CD14-positive monocyte (primary cell): ENCODE results near the gene ART1. TPM values are rescaled to one million over a fixed set of nuclear protein-coding genes. Genes with fewer than 3 reads are reported as not detected.

Source experiments
- DNase-seq, 3 donors: peaks; one replicate each; pipeline ENCODE4 v3.0.0-alpha.2; 2011 to 2022
- H2AFZ ChIP-seq: 2 replicates; pipeline ENCODE4 v1.6.0; 2012; ENCODE audit warnings: mild to moderate bottlenecking, low read depth, low read length, inconsistent platforms; ENCODE audit not compliant: insufficient read depth, poor library complexity, severe bottlenecking
- H3K27ac ChIP-seq, 2 donors: 1 replicate in 1 of 2; 2 replicates in 1 of 2; pipeline ENCODE4 v1.5.1; 2012 to 2013; ENCODE audit warnings: low read length in 2 of 2, control low read depth in 1 of 2, inconsistent platforms in 1 of 2, low read depth in 1 of 2, mild to moderate bottlenecking in 1 of 2
- H3K27me3 ChIP-seq, 2 donors: one replicate each; pipeline versions ENCODE4 v1.6.0 to v1.6.1; 2011 to 2013; ENCODE audit warnings: low read length in 2 of 2; ENCODE audit not compliant: control insufficient read depth in 2 of 2, insufficient read depth in 2 of 2
- H3K36me3 ChIP-seq, 2 donors: replicated peaks in 1 of 2; 1 replicate in 1 of 2; 2 replicates in 1 of 2; pipeline versions ENCODE4 v1.5.1 to v1.6.1; 2012 to 2013; ENCODE audit warnings: low read length in 2 of 2, control low read depth in 1 of 2, inconsistent platforms in 1 of 2, mild to moderate bottlenecking in 1 of 2; ENCODE audit not compliant: insufficient read depth in 2 of 2, control insufficient read depth in 1 of 2
- H3K4me1 ChIP-seq, 2 donors: 1 replicate in 1 of 2; 2 replicates in 1 of 2; pipeline versions ENCODE4 v1.5.1 to v1.6.1; 2012 to 2013; ENCODE audit warnings: low read length in 2 of 2, control low read depth in 1 of 2, inconsistent platforms in 1 of 2, mild to moderate bottlenecking in 1 of 2, moderate library complexity in 1 of 2; ENCODE audit not compliant: insufficient read depth in 2 of 2, control insufficient read depth in 1 of 2
- H3K4me2 ChIP-seq: replicated peaks from 2 replicates; pipeline ENCODE3; 2012; ENCODE audit warnings: low read length, moderate library complexity, mild to moderate bottlenecking; ENCODE audit not compliant: poor library complexity, severe bottlenecking; ENCODE audit errors: extremely low read depth
- H3K4me3 ChIP-seq, 3 experiments: fragments of 200-600 bp in 1 of 3; sonication (generic) in 1 of 3; replicated peaks in 1 of 3; 1 replicate in 2 of 3; 2 replicates in 1 of 3; pipeline ENCODE4 v1.5.1; 2011 to 2013; ENCODE audit warnings: low read length in 3 of 3, mild to moderate bottlenecking in 3 of 3, control low read depth in 2 of 3, low read depth in 2 of 3, inconsistent platforms in 1 of 3, moderate library complexity in 1 of 3
- H3K79me2 ChIP-seq: 2 replicates; pipeline ENCODE4 v1.6.0; 2012; ENCODE audit warnings: mild to moderate bottlenecking, control low read depth, inconsistent platforms, low read length, moderate library complexity; ENCODE audit not compliant: insufficient read depth
- H3K9ac ChIP-seq: 2 replicates; pipeline ENCODE4 v1.6.0; 2017; ENCODE audit warnings: low read length, mild to moderate bottlenecking; ENCODE audit not compliant: insufficient read depth, poor library complexity, severe bottlenecking
- H3K9me3 ChIP-seq, 2 donors: replicated peaks in 1 of 2; 1 replicate in 1 of 2; 2 replicates in 1 of 2; pipeline versions ENCODE4 v1.5.1 to v1.6.1; 2012 to 2013; ENCODE audit warnings: low read length in 2 of 2, control low read depth in 1 of 2; ENCODE audit not compliant: control insufficient read depth in 1 of 2, insufficient read depth in 1 of 2
- H4K20me1 ChIP-seq: 2 replicates; pipeline ENCODE4 v1.6.0; 2012; ENCODE audit warnings: mild to moderate bottlenecking, low read length, control low read depth, moderate library complexity; ENCODE audit not compliant: insufficient read depth
- H3K27ac Mint-ChIP-seq, 7 donors: one replicate each; pipeline ENCODE4 v1.8.0; 2020; ENCODE audit warnings: mild to moderate bottlenecking in 7 of 7, mixed read lengths in 7 of 7, moderate library complexity in 6 of 7, inconsistent platforms in 2 of 7
- H3K27me3 Mint-ChIP-seq, 3 donors: one replicate each; pipeline ENCODE4 v1.8.0; 2021 to 2022; ENCODE audit warnings: low read depth in 3 of 3, mild to moderate bottlenecking in 3 of 3, mixed read lengths in 3 of 3, moderate library complexity in 3 of 3, inconsistent platforms in 1 of 3
- H3K36me3 Mint-ChIP-seq, 2 donors: one replicate each; pipeline ENCODE4 v1.8.0; 2020; ENCODE audit warnings: mixed read lengths in 2 of 2, inconsistent platforms in 1 of 2, mild to moderate bottlenecking in 1 of 2
- H3K4me1 Mint-ChIP-seq: one replicate; pipeline ENCODE4 v1.8.0; 2020; ENCODE audit warnings: mild to moderate bottlenecking, mixed read lengths
- H3K4me3 Mint-ChIP-seq, 2 donors: one replicate each; pipeline ENCODE4 v1.8.0; 2020; ENCODE audit warnings: mild to moderate bottlenecking in 2 of 2, mixed read lengths in 2 of 2, moderate library complexity in 1 of 2
- H3K9me3 Mint-ChIP-seq, 7 donors: one replicate each; pipeline ENCODE4 v1.8.0; 2020 to 2022; ENCODE audit warnings: mixed read lengths in 7 of 7, mild to moderate bottlenecking in 6 of 7, moderate library complexity in 6 of 7, inconsistent platforms in 2 of 7
- CTCF ChIP-seq: fragments of 200-600 bp; IDR thresholded peaks from one replicate; pipeline ENCODE4 v1.8.0; 2022; ENCODE audit warnings: antibody characterized with exemption, mild to moderate bottlenecking
- WGBS: methylation state at CpG from one replicate; pipeline ENCODE4 v1.1.5; 2013; ENCODE audit warnings: missing lambda C conversion rate; ENCODE audit not compliant: insufficient coverage; 5-methylcytosine and 5-hydroxymethylcytosine counted together
- intact Hi-C, 2 donors: fragments of 100-400 bp; cut with micrococcal nuclease; formaldehyde crosslinking; loops; one replicate each; pipeline versions ENCODE4 v1.15.0 to v1.15.1; 2023
- polyA plus RNA-seq, 3 donors: library from polyadenylated mRNA; depleted of rRNA in 1 of 3; unstranded in 2 of 3; stranded (reverse) in 1 of 3; fragments of 300-500 nt in 2 of 3; fragments of >200 nt in 1 of 3; fragmentation: Illumina TruSeq in 2 of 3; gene quantifications; 1 replicate in 2 of 3; 2 replicates in 1 of 3; pipeline ENCODE4 v1.2.3, GENCODE V29; 2012 to 2021

The ART1 gene
- polyA plus RNA-seq, 3 donors = not detected

- no peak overlapping the region for H3K27ac Mint-ChIP-seq
- H3K27me3 Mint-ChIP-seq = peaks cover 0 to 5% (median 1%) of the 10 kb centered on the region in 3 donors
- H3K4me3 Mint-ChIP-seq = no peak overlapping the region
These were observed 13.6 kb upstream of the ART1 start for GRCh38 chr11:3631331-3631730.

GRCh38 chr11:3632070-3632660 lies 12.8 kb upstream of the ART1 start:
- 82% methylated on average over 3 of the region's 5 CpGs for WGBS
- H3K9me3 ChIP-seq = no peaks in the 10 kb centered on the region
- no peak overlapping the region for H2AFZ ChIP-seq
- H3K4me3 ChIP-seq = no peak overlapping the region
- no peak overlapping the region for H3K27ac ChIP-seq
- DNase-seq = no peak
- H4K20me1 ChIP-seq = no peaks in the 10 kb centered on the region
- intact Hi-C loops = no loop called here
- peaks cover 4% of the 10 kb centered on the region for H3K4me1 Mint-ChIP-seq
- H3K36me3 ChIP-seq = no peaks in the 10 kb centered on the region
- H3K4me1 ChIP-seq = no peaks in the 10 kb centered on the region
- H3K27me3 Mint-ChIP-seq = peaks cover 0 to 3% (median 2%) of the 10 kb centered on the region in 3 donors
- H3K27ac Mint-ChIP-seq = no peak overlapping the region
- H3K27me3 ChIP-seq = no peaks in the 10 kb centered on the region
- peaks cover 0 to 1% (median 0%) of the 10 kb centered on the region in 7 donors for H3K9me3 Mint-ChIP-seq
- TF ChIP-seq CTCF = no peak
- H3K4me2 ChIP-seq = no peak overlapping the region
- no peak overlapping the region for H3K4me3 Mint-ChIP-seq
- peaks cover 5 to 35% of the 10 kb centered on the region in 2 donors for H3K36me3 Mint-ChIP-seq
- no peak overlapping the region for H3K9ac ChIP-seq
- no peaks in the 10 kb centered on the region for H3K79me2 ChIP-seq

More at GRCh38 chr11:3631331-3631730, 13.6 kb upstream of the ART1 start:
- TF ChIP-seq CTCF = no peak
- no peak overlapping the region for H3K27ac ChIP-seq
- H3K27me3 ChIP-seq = no peaks in the 10 kb centered on the region
- no CpG with 5 or more reads among the region's 4 CpGs for WGBS
- H3K4me2 ChIP-seq = no peak overlapping the region
- no peak overlapping the region for H2AFZ ChIP-seq
- peaks cover 4 to 7% of the 10 kb centered on the region in 2 donors for H3K4me1 ChIP-seq
- no peak overlapping the region for H3K4me3 ChIP-seq
- H3K9ac ChIP-seq = no peak overlapping the region
- peaks cover 10% of the 10 kb centered on the region for H3K4me1 Mint-ChIP-seq
- peaks cover 2 to 30% of the 10 kb centered on the region in 2 donors for H3K36me3 Mint-ChIP-seq
- H3K9me3 Mint-ChIP-seq = peaks cover 0 to 1% (median 0%) of the 10 kb centered on the region in 7 donors
- no peak for DNase-seq
- H4K20me1 ChIP-seq = no peaks in the 10 kb centered on the region
- no peaks in the 10 kb centered on the region for H3K36me3 ChIP-seq
- no peaks in the 10 kb centered on the region for H3K9me3 ChIP-seq
- no peaks in the 10 kb centered on the region for H3K79me2 ChIP-seq
- intact Hi-C loops = no loop called here
